Pancreas (tissue), 10 donors: ENCODE results near the gene PHKB. TPM values are rescaled to one million over a fixed set of nuclear protein-coding genes. Genes with fewer than 3 reads are reported as not detected.

ENCODE experiments used
- ATAC-seq, 4 donors: fragments of 200-7000 bp; cut with Tn5 transposase; one replicate each; pipeline versions ENCODE4 v1.8.0 to v1.9.1; 2020; ENCODE audit warnings: mild to moderate bottlenecking in 4 of 4, moderate library complexity in 4 of 4
- DNase-seq, 6 donors: peaks; one replicate each; pipeline ENCODE4 v3.0.0-alpha.2; 2020
- FAIRE-seq: peaks from 2 replicates; lab custom pipeline; 2012; peaks lifted over from hg19 to GRCh38; lab: Jason Lieb, UNC
- H3K27ac ChIP-seq, 4 donors: fragments of 200-600 bp; sonication (generic); 1 replicate in 3 of 4; 2 replicates in 1 of 4; pipeline versions ENCODE4 v1.5.0 to v1.8.0; 2020
- H3K27me3 ChIP-seq, 4 donors: fragments of 200-600 bp; one replicate each; pipeline ENCODE4 v1.8.0; 2021
- H3K36me3 ChIP-seq, 3 donors: fragments of 200-600 bp; sonication (generic) in 1 of 3; one replicate each; pipeline versions ENCODE4 v1.5.0 to v1.8.0; 2020 to 2021
- H3K4me1 ChIP-seq, 3 donors: fragments of 200-600 bp; one replicate each; pipeline ENCODE4 v1.8.0; 2021
- H3K4me3 ChIP-seq, 4 donors: fragments of 200-600 bp; sonication (generic) in 2 of 4; one replicate each; pipeline versions ENCODE4 v1.5.0 to v1.8.0; 2020 to 2021
- H3K9me3 ChIP-seq, 4 donors: fragments of 200-600 bp; one replicate each; pipeline ENCODE4 v1.8.0; 2021
- WGBS, 2 donors: extraction: QIAGEN DNeasy Blood & Tissue Kit; methylation state at CpG; one replicate each; pipeline ENCODE4 v1.1.7; 2013; 5-methylcytosine and 5-hydroxymethylcytosine counted together
- intact Hi-C, 3 donors: fragments of 100-400 bp; cut with DNase I; formaldehyde crosslinking; loops; one replicate each; pipeline versions ENCODE4 v1.11.1 to v1.14.2; 2022
- polyA plus RNA-seq, 2 donors: library from polyadenylated mRNA; stranded (reverse); fragments of 200-250 nt; gene quantifications; one replicate each; pipeline ENCODE4 v1.2.3, GENCODE V29; 2013
- total RNA-seq, 6 donors: library from RNA; stranded (reverse); fragmentation: NEBNext Ultra II Directional in 4 of 6; extraction: Animal tissue kit (Norgen Biotek cat#: 25700) in 4 of 6; gene quantifications; one replicate each; pipeline versions ENCODE4 v1.2.1 to v1.2.4, GENCODE V29; 2021 to 2023
- TF ChIP-seq, protein P1 (sequence below), 4 donors: fragments of 200-600 bp; sonication (generic) in 3 of 4; IDR thresholded peaks; one replicate each; pipeline versions ENCODE4 v1.5.0 to v1.8.0; 2021; ENCODE audit warnings: antibody characterized with exemption in 4 of 4
- donor health status: healthy with polysubstance abuse.
- donor health status: DM: no; HTN: no; CAD: no; lungs with moderate emphysema.
- donor health status: DM: no; HTN: no; CAD: no.
- donor health status: control.
- donor health status: control.
- donor health status: Bipolar disorder and iron deficiency.
- donor health status: DM: yes; HTN: yes; CAD: no.
- donor health status: DM: no; HTN: no; CAD: no.
- donor health status: DM: no; HTN: no; CAD: no.
- donor health status: DM: yes; HTN: yes; CAD: no.

Gene PHKB
- total and polyA plus RNA-seq, 8 donors: 13.3 to 46.4 (median 27.2) TPM

DNA sequence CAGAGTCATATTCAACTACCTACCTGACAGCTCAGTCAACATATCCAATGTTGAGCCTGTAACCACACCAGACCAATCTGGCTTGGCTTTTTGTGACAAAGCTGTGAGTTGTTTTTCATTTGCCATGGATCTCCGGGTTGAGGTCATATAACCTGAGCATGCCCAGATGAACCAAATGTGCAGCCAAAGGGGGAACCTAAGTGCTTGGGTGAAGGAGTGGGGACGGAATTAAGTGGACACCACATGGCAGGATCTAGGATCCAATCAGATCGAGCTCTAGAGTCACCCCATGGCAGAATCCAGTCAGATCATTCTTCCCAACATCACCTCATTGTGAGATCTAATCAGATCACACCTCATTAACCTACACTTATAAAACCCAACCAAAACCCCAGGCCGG is 258.6 kb downstream of the PHKB start:
- FAIRE-seq (no peak), ATAC-seq (no peak), DNase-seq (no peak)
- WGBS, 2 donors: 62 to 71% methylated on average over 4 of the region's 4 CpGs
- Histone ChIP-seq H3K4me1 (no peaks in the 10 kb centered on the region), H3K4me3 (no peak overlapping the region), H3K9me3 (no peaks in the 10 kb centered on the region), H3K36me3 (no peaks in the 10 kb centered on the region), H3K27ac (no peak overlapping the region), H3K27me3 (no peaks in the 10 kb centered on the region)
- TF ChIP-seq, protein P1, sequence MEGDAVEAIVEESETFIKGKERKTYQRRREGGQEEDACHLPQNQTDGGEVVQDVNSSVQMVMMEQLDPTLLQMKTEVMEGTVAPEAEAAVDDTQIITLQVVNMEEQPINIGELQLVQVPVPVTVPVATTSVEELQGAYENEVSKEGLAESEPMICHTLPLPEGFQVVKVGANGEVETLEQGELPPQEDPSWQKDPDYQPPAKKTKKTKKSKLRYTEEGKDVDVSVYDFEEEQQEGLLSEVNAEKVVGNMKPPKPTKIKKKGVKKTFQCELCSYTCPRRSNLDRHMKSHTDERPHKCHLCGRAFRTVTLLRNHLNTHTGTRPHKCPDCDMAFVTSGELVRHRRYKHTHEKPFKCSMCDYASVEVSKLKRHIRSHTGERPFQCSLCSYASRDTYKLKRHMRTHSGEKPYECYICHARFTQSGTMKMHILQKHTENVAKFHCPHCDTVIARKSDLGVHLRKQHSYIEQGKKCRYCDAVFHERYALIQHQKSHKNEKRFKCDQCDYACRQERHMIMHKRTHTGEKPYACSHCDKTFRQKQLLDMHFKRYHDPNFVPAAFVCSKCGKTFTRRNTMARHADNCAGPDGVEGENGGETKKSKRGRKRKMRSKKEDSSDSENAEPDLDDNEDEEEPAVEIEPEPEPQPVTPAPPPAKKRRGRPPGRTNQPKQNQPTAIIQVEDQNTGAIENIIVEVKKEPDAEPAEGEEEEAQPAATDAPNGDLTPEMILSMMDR (IDR thresholded peaks at IDR 0.05): no peak
- intact Hi-C loops: no loop called here

DNA sequence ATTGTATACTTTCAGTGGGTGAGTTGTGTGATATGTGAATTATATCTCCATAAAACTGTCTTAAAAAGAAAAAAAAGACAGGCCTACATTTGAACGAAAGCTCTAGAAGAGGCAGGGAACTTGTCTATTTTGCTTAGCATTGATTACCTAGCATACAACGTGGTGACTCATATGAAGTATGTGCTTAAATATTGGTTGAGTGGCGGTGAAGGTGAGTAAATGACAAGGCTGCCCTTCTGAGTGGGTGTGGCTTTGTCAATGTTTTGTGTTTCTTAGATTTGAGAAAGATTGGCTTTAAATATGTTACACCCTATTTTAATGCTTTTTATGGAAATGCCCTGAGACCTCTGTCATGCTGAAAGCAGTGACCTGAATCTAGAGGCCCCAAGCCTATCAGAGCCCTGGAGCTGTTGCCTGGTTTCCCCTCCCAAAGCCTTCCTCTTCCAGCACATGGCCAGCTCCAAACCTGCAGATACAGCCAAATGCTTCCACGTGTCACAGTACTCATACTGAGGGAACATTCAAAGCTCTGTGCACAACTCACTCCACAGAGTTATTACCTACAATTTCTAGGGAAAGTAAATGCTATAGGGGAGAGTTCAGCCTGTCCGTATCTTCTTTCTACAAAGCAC is 260.0 kb downstream of the PHKB start:
- 68 to 73% methylated on average over 5 of the region's 5 CpGs for WGBS, 2 donors
- H3K4me3 ChIP-seq: no peak overlapping the region
- DNase-seq (no peak), ATAC-seq (no peak), FAIRE-seq (no peak)
- no peaks in the 10 kb centered on the region for H3K4me1 ChIP-seq
- no peak overlapping the region for H3K27ac ChIP-seq
- H3K9me3 ChIP-seq: no peaks in the 10 kb centered on the region
- no peaks in the 10 kb centered on the region for H3K36me3 ChIP-seq
- intact Hi-C loops: no loop called here
- TF ChIP-seq, protein P1 (IDR thresholded peaks at IDR 0.05): no peak
- no peaks in the 10 kb centered on the region for H3K27me3 ChIP-seq

DNA sequence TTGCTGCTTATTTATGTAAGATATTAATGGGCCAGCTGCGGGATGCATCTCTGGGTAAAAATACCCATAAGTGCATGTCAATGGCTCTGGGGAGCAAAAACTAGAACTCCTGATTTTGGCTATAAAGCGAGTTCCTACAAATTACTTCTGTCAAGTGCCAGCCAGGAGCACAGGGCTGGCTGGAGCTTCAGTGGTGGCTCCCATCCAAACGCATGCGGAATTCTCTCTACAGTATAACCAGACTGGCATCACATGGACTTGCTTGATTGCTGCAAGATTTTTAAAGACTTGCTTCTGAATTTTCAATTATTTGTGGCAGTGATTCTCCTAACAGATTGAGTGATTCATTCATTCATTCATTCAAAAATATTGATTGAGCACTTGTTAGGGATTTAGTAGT is 260.9 kb downstream of the PHKB start:
- H3K4me1 ChIP-seq: no peaks in the 10 kb centered on the region
- intact Hi-C loops: no loop called here
- TF ChIP-seq, protein P1 (IDR thresholded peaks at IDR 0.05): no peak
- H3K4me3 ChIP-seq: no peak overlapping the region
- no peaks in the 10 kb centered on the region for H3K27me3 ChIP-seq
- 86% methylated on average over 4 of the region's 4 CpGs for WGBS, 2 donors
- H3K9me3 ChIP-seq: no peaks in the 10 kb centered on the region
- no peak overlapping the region for H3K27ac ChIP-seq
- no peak for ATAC-seq
- H3K36me3 ChIP-seq: no peaks in the 10 kb centered on the region
- DNase-seq: no peak
- no peak for FAIRE-seq

DNA sequence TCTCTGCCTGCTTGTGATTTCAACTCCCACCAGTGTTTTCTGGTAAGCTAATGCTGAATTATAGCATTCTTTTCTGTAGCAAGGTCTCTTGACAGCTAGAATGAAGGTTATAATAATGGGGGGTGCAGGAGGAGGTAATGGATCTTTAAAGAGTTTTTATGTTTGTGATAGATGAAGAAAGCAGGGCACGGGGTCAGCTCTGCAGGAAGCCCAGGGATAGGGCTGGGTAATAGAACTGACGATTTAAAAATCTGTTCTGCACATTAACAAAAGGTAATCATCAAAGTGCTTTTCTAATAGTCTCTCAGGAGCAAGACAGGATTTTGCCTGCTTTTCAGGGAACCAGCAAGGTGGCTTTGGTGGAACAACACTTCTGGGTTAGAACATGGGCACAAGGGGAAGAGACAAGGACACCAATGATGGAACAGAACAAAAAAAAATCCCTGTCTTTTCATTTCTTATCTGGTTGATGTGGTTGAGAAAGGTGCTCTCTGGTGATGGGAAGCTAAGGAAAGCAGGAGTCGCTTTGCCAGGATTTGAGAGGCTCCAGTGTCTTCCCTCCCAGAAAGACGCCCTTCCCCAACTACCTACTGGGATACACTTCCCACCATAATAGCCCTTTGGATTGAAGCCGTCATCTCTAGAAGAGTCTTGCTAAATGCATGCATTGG is 263.1 kb downstream of the PHKB start:
- FAIRE-seq (no peak), ATAC-seq (no peak), DNase-seq (no peak)
- H3K27ac ChIP-seq: no peak overlapping the region
- TF ChIP-seq, protein P1 (IDR thresholded peaks at IDR 0.05): no peak
- H3K9me3 ChIP-seq: no peaks in the 10 kb centered on the region
- intact Hi-C loops: no loop called here
- no peak overlapping the region for H3K4me3 ChIP-seq
- H3K36me3 ChIP-seq: no peaks in the 10 kb centered on the region
- WGBS, 2 donors: 71 to 73% methylated on average over 5 of the region's 5 CpGs
- H3K4me1 ChIP-seq: no peaks in the 10 kb centered on the region
- no peaks in the 10 kb centered on the region for H3K27me3 ChIP-seq

DNA sequence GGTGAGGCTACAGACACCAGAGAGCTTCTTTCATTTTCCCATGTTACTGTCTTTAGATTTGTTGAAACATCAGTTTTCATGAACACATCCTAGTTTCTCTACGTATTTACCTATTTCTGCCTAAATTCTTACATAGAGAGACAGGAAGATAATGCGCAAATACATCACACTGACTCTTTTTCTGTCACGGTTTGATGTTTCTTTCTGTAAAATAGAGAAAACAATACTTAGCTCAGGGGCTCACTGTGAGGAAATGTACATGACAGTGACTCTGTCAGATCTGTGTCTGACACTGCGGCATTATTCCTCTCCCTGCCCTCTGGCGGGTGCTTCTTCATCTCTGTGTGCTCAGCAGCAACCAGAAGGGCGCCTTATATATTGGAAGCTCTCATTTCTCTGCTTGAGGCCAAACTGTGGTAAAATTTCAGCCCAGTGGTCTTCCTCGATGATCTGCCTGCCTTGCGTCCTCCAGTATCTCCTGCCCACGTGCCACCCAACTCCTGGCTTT is 264.1 kb downstream of the PHKB start:
- TF ChIP-seq, protein P1 (IDR thresholded peaks at IDR 0.05): no peak
- ATAC-seq: no peak
- Histone ChIP-seq H3K4me1 (no peaks in the 10 kb centered on the region), H3K9me3 (no peaks in the 10 kb centered on the region), H3K27me3 (no peaks in the 10 kb centered on the region), H3K4me3 (no peak overlapping the region), H3K27ac (no peak overlapping the region), H3K36me3 (no peaks in the 10 kb centered on the region)
- DNase-seq: no peak
- 79 to 91% methylated on average over 9 of the region's 9 CpGs for WGBS, 2 donors
- intact Hi-C loops: no loop called here
- FAIRE-seq: no peak
